ENCODE data around the gene RPS14. TPM values are rescaled to one million over a fixed set of nuclear protein-coding genes. Genes with fewer than 3 reads are reported as not detected.

RPS14 gene
- total and polyA plus RNA-seq, 9 of the 15 experiments (the other 6 are each of a cell fraction or from before 2014, with no cell fraction given) = 1,824 to 5,983 (median 3,017) TPM

- TF ChIP-seq PREB (CRISPR knock-in tag; IDR thresholded peaks at IDR 0.05) (0 out of 2 replicates have a peak, but pooled peaks have one; percentile 19), ID3 (CRISPR knock-in tag; IDR thresholded peaks at IDR 0.05) (no peak), ID3 (tag; IDR thresholded peaks at IDR 0.05) (peak; percentile 37; the same call in 1 of the 2 replicates), TRIM28 (IDR thresholded peaks at IDR 0.05) (no peak), IRF9 (tag; IDR thresholded peaks at IDR 0.05) (no peak), KLF10 (CRISPR knock-in tag; IDR thresholded peaks at IDR 0.05) (no peak), ZNF347 (CRISPR knock-in tag; IDR thresholded peaks at IDR 0.05; ENCODE audit: low read depth) (no peak), ZNF436 (CRISPR knock-in tag; IDR thresholded peaks at IDR 0.05) (no peak), ZC3H8 (IDR thresholded peaks at IDR 0.05) (no peak), KDM1A (IDR thresholded peaks at IDR 0.05) (no peak; a peak in 1 of 4 replicates), HDGF (IDR thresholded peaks at IDR 0.05) (peak; percentile 88; the same call in 1 of the 2 replicates), VEZF1 (CRISPR knock-in tag; IDR thresholded peaks at IDR 0.05) (no peak), MEF2D (tag; conservative IDR thresholded peaks at IDR 0.05; ENCODE audit: low read depth) (no peak), NR2C1 (IDR thresholded peaks at IDR 0.05) (peak; percentile 22; the same call in 1 of the 2 replicates), NR2C1 (tag; IDR thresholded peaks at IDR 0.05) (no peak), SRSF9 (IDR thresholded peaks at IDR 0.05; ENCODE audit: borderline replicate concordance, low read depth, low read length) (no peak), HDAC1 (IDR thresholded peaks at IDR 0.05) (0 out of 4 replicates have a peak, but pooled peaks of 1 of the 2 experiments have one; percentile 1), ZNF311 (CRISPR knock-in tag; IDR thresholded peaks at IDR 0.05) (no peak), ZMIZ1 (IDR thresholded peaks at IDR 0.05; ENCODE audit: low read depth in 2 of 2, low read length in 2 of 2) (no peak)
These were observed 37.9 kb upstream of the RPS14 start (continued) for GRCh38 chr5:150487199-150488061.
